Stomach (tissue), 9 donors: ENCODE results near the gene GPATCH3. TPM values are rescaled to one million over a fixed set of nuclear protein-coding genes. Genes with fewer than 3 reads are reported as not detected.

ENCODE experiments used
- DNase-seq, 2 donors: peaks; one replicate each; pipeline versions ENCODE4 v3.0.0 to v3.0.0-alpha.2; 2013 to 2019
- H3K27ac ChIP-seq, 5 donors: fragments of 200-600 bp in 4 of 5; sonication (generic) in 4 of 5; one replicate each; pipeline ENCODE4 v1.5.1; 2013 to 2019; ENCODE audit warnings: mild to moderate bottlenecking in 1 of 5, moderate library complexity in 1 of 5
- H3K27me3 ChIP-seq, 3 donors: fragments of 200-600 bp; sonication (generic); one replicate each; pipeline ENCODE4 v1.5.1; 2017 to 2019; ENCODE audit warnings: mixed run types in 1 of 3
- H3K36me3 ChIP-seq, 4 donors: fragments of 200-600 bp; sonication (generic); 1 replicate in 3 of 4; 2 replicates in 1 of 4; pipeline ENCODE4 v1.5.1; 2016 to 2019
- H3K4me1 ChIP-seq, 4 donors: fragments of 200-600 bp; sonication (generic); one replicate each; pipeline ENCODE4 v1.5.1; 2016 to 2019
- H3K4me3 ChIP-seq, 4 donors: fragments of 200-600 bp; sonication (generic) in 3 of 4; one replicate each; pipeline ENCODE4 v1.5.1; 2016 to 2019; ENCODE audit warnings: mild to moderate bottlenecking in 1 of 4
- H3K9me3 ChIP-seq, 4 donors: fragments of 200-600 bp; sonication (generic); one replicate each; pipeline ENCODE4 v1.5.1; 2016 to 2019
- CTCF ChIP-seq, 7 experiments: fragments of 450-650 bp in 4 of 7; fragments of 200-600 bp in 3 of 7; sonication (generic) in 3 of 7; IDR thresholded peaks; one replicate each; pipeline ENCODE4 v1.5.1; 2016 to 2019; ENCODE audit warnings: antibody characterized with exemption in 7 of 7, control low read depth in 2 of 7, mild to moderate bottlenecking in 1 of 7
- EP300 ChIP-seq: sonication (generic); formaldehyde crosslinking; IDR thresholded peaks from one replicate; pipeline ENCODE4 v1.6.1; 2017; ENCODE audit warnings: antibody characterized with exemption
- POLR2A ChIP-seq, 4 donors: fragments of 450-650 bp; IDR thresholded peaks; one replicate each; pipeline ENCODE4 v1.6.1; 2016; ENCODE audit warnings: antibody characterized with exemption in 4 of 4, control low read depth in 2 of 4, mild to moderate bottlenecking in 1 of 4, moderate library complexity in 1 of 4
- POLR2AphosphoS5 ChIP-seq, 3 donors: sonication (generic); formaldehyde crosslinking; IDR thresholded peaks; one replicate each; pipeline ENCODE4 v1.6.1; 2016; ENCODE audit warnings: antibody characterized with exemption in 3 of 3
- WGBS, 5 donors: extraction: QIAGEN DNeasy Blood & Tissue Kit in 3 of 5; methylation state at CpG; one replicate each; pipeline versions ENCODE4 v1.1.5 to v1.1.7; 2013 to 2018; 5-methylcytosine and 5-hydroxymethylcytosine counted together
- intact Hi-C: fragments of 100-400 bp; cut with DNase I; formaldehyde crosslinking; loops from one replicate; pipeline ENCODE4 v1.15.1; 2023; ENCODE audit warnings: low total_unique reads
- polyA plus RNA-seq, 3 donors: library from polyadenylated mRNA; stranded (reverse); fragments of 200-250 nt; gene quantifications; one replicate each; pipeline ENCODE4 v1.2.3, GENCODE V29; 2013
- total RNA-seq, 5 donors: library from RNA; depleted of rRNA; stranded (reverse); fragments of >200 nt; gene quantifications; one replicate each; pipeline versions ENCODE4 v1.1.0 to v1.2.3, GENCODE V29; 2014 to 2016
- donor health status: healthy with polysubstance abuse.
- donor health status: Bipolar disorder and iron deficiency.
- donor health status: healthy.

GPATCH3 gene
- total and polyA plus RNA-seq, 8 donors = 3.1 to 42.0 (median 12.8) TPM

- 37 to 65% (median 49%) methylated on average over 4 of the region's 4 CpGs for WGBS, 5 donors
- Histone ChIP-seq H3K9me3 (no peaks in the 10 kb centered on the region), H3K4me3 (no peak overlapping the region), H3K36me3 (peaks cover 51 to 86% (median 85%) of the 10 kb centered on the region in 4 donors), H3K4me1 (peaks cover 0 to 22% (median 7%) of the 10 kb centered on the region in 4 donors), H3K27me3 (no peaks in the 10 kb centered on the region), H3K27ac (peak overlapping the region in 1 of 5 donors; percentile 42)
- no peak for TF ChIP-seq POLR2AphosphoS5 (IDR thresholded peaks at IDR 0.05)
- TF ChIP-seq CTCF (IDR thresholded peaks at IDR 0.05) = no peak
- TF ChIP-seq EP300 = no peak
- TF ChIP-seq POLR2A (IDR thresholded peaks at IDR 0.05) = no peak
- intact Hi-C loops = no loop called here
- DNase-seq = no peak
Measured at GRCh38 chr1:26946270-26946669, 46.0 kb upstream of the GPATCH3 start.

- WGBS, 5 donors = 46 to 69% (median 59%) methylated on average over 8 of the region's 8 CpGs
- H3K4me1 ChIP-seq = peaks cover 0 to 20% (median 7%) of the 10 kb centered on the region in 4 donors
- TF ChIP-seq POLR2AphosphoS5 (IDR thresholded peaks at IDR 0.05) (peak in 1 of 3 donors; percentile 30), CTCF (IDR thresholded peaks at IDR 0.05) (no peak)
- H3K27me3 ChIP-seq = no peaks in the 10 kb centered on the region
- peaks cover 53 to 87% (median 84%) of the 10 kb centered on the region in 4 donors for H3K36me3 ChIP-seq
- no peaks in the 10 kb centered on the region for H3K9me3 ChIP-seq
- no peak overlapping the region for H3K4me3 ChIP-seq
- DNase-seq = peak in 1 of 2 donors; percentile 60
- intact Hi-C loops = no loop called here
- H3K27ac ChIP-seq = peak overlapping the region in 1 of 5 donors; percentile 42
Measured at GRCh38 chr1:26945728-26946127, 45.5 kb upstream of the GPATCH3 start.

GRCh38 chr1:26945138-26945537 is 44.9 kb upstream of the GPATCH3 start:
- Histone ChIP-seq H3K27ac (no peak overlapping the region), H3K9me3 (no peaks in the 10 kb centered on the region), H3K4me1 (peaks cover 0 to 20% (median 6%) of the 10 kb centered on the region in 4 donors), H3K36me3 (peaks cover 53 to 91% (median 85%) of the 10 kb centered on the region in 4 donors), H3K4me3 (no peak overlapping the region), H3K27me3 (no peaks in the 10 kb centered on the region)
- no peak for TF ChIP-seq EP300
- no peak for TF ChIP-seq POLR2AphosphoS5 (IDR thresholded peaks at IDR 0.05)
- TF ChIP-seq CTCF (IDR thresholded peaks at IDR 0.05) = no peak
- TF ChIP-seq POLR2A (IDR thresholded peaks at IDR 0.05) = no peak
- no peak for DNase-seq
- 35 to 77% (median 46%) methylated on average over 2 of the region's 2 CpGs for WGBS, 5 donors
- intact Hi-C loops = no loop called here

DNA sequence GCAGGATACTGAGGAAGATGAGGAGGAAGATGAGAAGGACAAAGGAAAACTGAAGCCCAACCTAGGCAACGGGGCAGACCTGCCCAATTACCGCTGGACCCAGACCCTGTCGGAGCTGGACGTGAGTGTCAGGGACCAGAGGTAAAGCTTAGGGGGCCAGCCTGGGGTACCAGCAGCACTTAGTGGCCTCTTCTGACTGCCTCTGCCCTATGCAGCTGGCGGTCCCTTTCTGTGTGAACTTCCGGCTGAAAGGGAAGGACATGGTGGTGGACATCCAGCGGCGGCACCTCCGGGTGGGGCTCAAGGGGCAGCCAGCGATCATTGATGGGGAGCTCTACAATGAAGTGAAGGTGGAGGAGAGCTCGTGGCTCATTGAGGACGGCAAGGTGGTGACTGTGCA is 42.4 kb upstream of the GPATCH3 start:
- TF ChIP-seq POLR2AphosphoS5 (IDR thresholded peaks at IDR 0.05) = no peak
- TF ChIP-seq POLR2A (IDR thresholded peaks at IDR 0.05) = no peak
- TF ChIP-seq CTCF (IDR thresholded peaks at IDR 0.05) = no peak
- TF ChIP-seq EP300 = no peak
- Histone ChIP-seq H3K27me3 (no peaks in the 10 kb centered on the region), H3K9me3 (no peaks in the 10 kb centered on the region), H3K4me3 (no peak overlapping the region), H3K36me3 (peaks cover 54 to 97% (median 79%) of the 10 kb centered on the region in 4 donors), H3K27ac (no peak overlapping the region), H3K4me1 (peaks cover 0 to 16% (median 6%) of the 10 kb centered on the region in 4 donors)
- 92 to 96% (median 94%) methylated on average over 12 of the region's 12 CpGs for WGBS, 5 donors
- no peak for DNase-seq
- intact Hi-C loops = no loop called here
